HepG2 (cell line): ENCODE measurements around the gene IRX5. TPM values are rescaled to one million over a fixed set of nuclear protein-coding genes. Genes with fewer than 3 reads are reported as not detected.

Experiments
- ATAC-seq: fragments of 200-7000 bp; cut with Tn5 transposase; 3 replicates; pipeline ENCODE4 v1.9.1; 2020; ENCODE audit warnings: mild to moderate bottlenecking, moderate library complexity
- BruUV-seq: library from RNA; stranded (reverse); fragments of 400-500 nt; replicated peaks from 2 replicates; lab custom pipeline; 2021; lab: Mats Ljungman, UMichigan
- CTCF ChIA-PET: fragments of 300-600 bp; formaldehyde crosslinking; extraction: SDS; loops from one replicate; lab custom pipeline; 2021; ENCODE audit warnings: low total read pairs, inconsistent platforms, low intra/inter-chr PET ratio; lab: Yijun Ruan, JAX
- POLR2A ChIA-PET: fragments of 350-600 bp; sonication (Branson Sonifier 250); formaldehyde crosslinking; loops from one replicate; lab custom pipeline; 2020; ENCODE audit warnings: antibody characterized with exemption, inconsistent platforms; lab: Yijun Ruan, JAX
- DNase-seq: peaks from one replicate; pipeline ENCODE4 v3.0.0-alpha.2; 2015; ENCODE audit warnings: low spot score
- FAIRE-seq: peaks from 3 replicates; lab custom pipeline; 2011; peaks lifted over from hg19 to GRCh38; lab: Jason Lieb, UNC
- H2AFZ ChIP-seq: one replicate; pipeline ENCODE4 v1.6.1; 2011; ENCODE audit warnings: low read length, inconsistent platforms
- H3K27ac ChIP-seq: fragments of 300-600 bp; 3 replicates; pipeline ENCODE4 v1.8.0; 2011; ENCODE audit warnings: mixed run types, mild to moderate bottlenecking, mixed read lengths, low read length, inconsistent platforms; ENCODE audit not compliant: insufficient read depth; ENCODE audit errors: extremely low read length
- H3K27me3 ChIP-seq, 2 experiments: fragments of 200-600 bp in 1 of 2; 2 replicates in 1 of 2; 3 replicates in 1 of 2; pipeline versions ENCODE4 v1.6.0 to v1.8.0; 2011; ENCODE audit warnings: low read length in 2 of 2, mild to moderate bottlenecking in 2 of 2, moderate library complexity in 2 of 2, inconsistent platforms in 1 of 2; ENCODE audit not compliant: insufficient read depth in 2 of 2, control insufficient read depth in 1 of 2
- H3K36me3 ChIP-seq, 2 experiments: fragments of 200-600 bp in 1 of 2; replicated peaks in 1 of 2; 2 replicates in 1 of 2; 3 replicates in 1 of 2; pipeline versions ENCODE4 v1.5.1 to v1.8.0; 2011; ENCODE audit warnings: low read length in 2 of 2, inconsistent platforms in 1 of 2; ENCODE audit not compliant: insufficient read depth in 2 of 2, control insufficient read depth in 1 of 2
- H3K4me1 ChIP-seq: 2 replicates; pipeline ENCODE4 v1.5.1; 2012; ENCODE audit warnings: low read length, inconsistent platforms; ENCODE audit not compliant: insufficient read depth
- H3K4me2 ChIP-seq: 2 replicates; pipeline ENCODE4 v1.6.0; 2011; ENCODE audit warnings: low read depth, low read length, inconsistent platforms
- H3K4me3 ChIP-seq, 3 experiments: fragments of 200-600 bp in 1 of 3; sonication (generic), shearing (Covaris generic) in 1 of 3; replicated peaks in 1 of 3; 2 replicates each; pipeline ENCODE4 v1.5.1; 2011 to 2016; ENCODE audit warnings: low read length in 3 of 3, inconsistent platforms in 2 of 3, low read depth in 2 of 3, mild to moderate bottlenecking in 2 of 3, control low read depth in 1 of 3, mixed read lengths in 1 of 3; ENCODE audit not compliant: insufficient read depth in 1 of 3
- H3K79me2 ChIP-seq: one replicate; pipeline ENCODE4 v1.6.1; 2011; ENCODE audit warnings: low read length, inconsistent platforms; ENCODE audit not compliant: insufficient read depth
- H3K9ac ChIP-seq: 2 replicates; pipeline ENCODE4 v1.6.0; 2011; ENCODE audit warnings: mild to moderate bottlenecking, low read depth, low read length, inconsistent platforms; ENCODE audit not compliant: insufficient read depth
- H3K9me3 ChIP-seq: 2 replicates; pipeline ENCODE4 v1.5.1; 2012; ENCODE audit warnings: mild to moderate bottlenecking, low read length
- H4K20me1 ChIP-seq: 2 replicates; pipeline ENCODE4 v1.6.0; 2011; ENCODE audit warnings: inconsistent platforms, mild to moderate bottlenecking, low read length, moderate library complexity; ENCODE audit not compliant: insufficient read depth
- BCL6 ChIP-seq: IDR thresholded peaks from 2 replicates; pipeline ENCODE4 v1.6.1; 2016; ENCODE audit warnings: missing genetic modification reagents, missing compliant biosample characterization
- CC2D1A ChIP-seq: sonication (generic); formaldehyde crosslinking; IDR thresholded peaks from 2 replicates; pipeline ENCODE4 v1.8.1; 2023; ENCODE audit warnings: mild to moderate bottlenecking, missing genetic modification reagents
- PCBP1 ChIP-seq: fragments of 200-400 bp; formaldehyde crosslinking; IDR thresholded peaks from 2 replicates; pipeline ENCODE4 v1.6.1; 2017; ENCODE audit warnings: mild to moderate bottlenecking, low read depth, low read length, borderline replicate concordance
- STAG1 ChIP-seq: sonication (generic); formaldehyde crosslinking; IDR thresholded peaks from 2 replicates; pipeline ENCODE4 v1.4.0; 2020; ENCODE audit warnings: missing genetic modification reagents
- ZNF317 ChIP-seq: sonication (generic); formaldehyde crosslinking; IDR thresholded peaks from 2 replicates; pipeline ENCODE4 v1.5.0; 2020; ENCODE audit warnings: mild to moderate bottlenecking, missing genetic modification reagents
- ZNF629 ChIP-seq: sonication (generic); formaldehyde crosslinking; conservative IDR thresholded peaks from 2 replicates; pipeline ENCODE4 v1.5.0; 2020; ENCODE audit warnings: missing genetic modification reagents
- WGBS: methylation state at CpG from one replicate; pipeline ENCODE4 v1.1.6; 2017; ENCODE audit warnings: low lambda C conversion rate; 5-methylcytosine and 5-hydroxymethylcytosine counted together
- in situ Hi-C: cut with HindIII; loops from 2 replicates; pipeline ENCODE4 v1.10.0; 2017; ENCODE audit warnings: low pct_unique_long_range_greater_than_20kb; ENCODE audit not compliant: extremely low pct_ligation_motif_present
- intact Hi-C: fragments of 100-400 bp; cut with micrococcal nuclease; formaldehyde crosslinking; loops from one replicate; pipeline ENCODE4 v1.10.0; 2022; ENCODE audit not compliant: unreplicated experiment
- polyA plus RNA-seq, 8 experiments: library from polyadenylated mRNA; depleted of rRNA in 3 of 8; stranded (reverse) in 7 of 8; unstranded in 1 of 8; fragments of >200 nt; fragmentation: Illumina TruSeq in 4 of 8; extraction: Trizol in 4 of 8; gene quantifications; 2 replicates each; pipeline versions ENCODE4 v1.2.1 to v1.2.3, GENCODE V29; 2011 to 2016; ENCODE audit warnings: low read depth in 4 of 8, missing spikeins in 1 of 8, mixed read lengths in 1 of 8; ENCODE audit not compliant: insufficient read depth in 1 of 8
- total RNA-seq, 5 experiments: library from RNA; depleted of rRNA; stranded (reverse); fragments of >200 nt; fragmentation: Illumina TruSeq; extraction: Trizol; gene quantifications; 2 replicates each; pipeline ENCODE4 v1.2.3, GENCODE V29; 2016; ENCODE audit warnings: low read depth in 1 of 5
- TF ChIP-seq, protein P1 (sequence below): sonication (generic); formaldehyde crosslinking; IDR thresholded peaks from 2 replicates; pipeline ENCODE4 v1.5.0; 2020; ENCODE audit warnings: mild to moderate bottlenecking, missing genetic modification reagents, moderate library complexity

The IRX5 gene
- total and polyA plus RNA-seq, 2 of the 13 experiments (the other 11 are each of a cell fraction or from before 2014, with no cell fraction given) = not detected

DNA sequence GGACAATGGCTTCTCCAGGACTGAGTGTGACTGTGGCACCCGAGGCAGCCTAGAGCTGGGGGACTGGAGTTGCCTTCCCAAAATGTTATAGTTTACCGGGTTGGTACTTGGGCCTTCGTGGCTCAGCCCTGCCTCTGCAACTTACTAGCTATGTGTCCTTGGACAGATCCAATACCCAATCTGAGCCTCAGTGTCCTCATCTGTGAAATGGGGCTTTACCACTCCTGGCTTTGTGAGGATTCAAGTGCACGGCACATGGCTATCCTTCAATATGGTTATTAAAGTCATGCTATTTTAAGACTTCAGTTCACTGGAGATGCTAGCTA is 9.6 kb downstream of the IRX5 start:
- Histone ChIP-seq H3K27me3 (peaks cover 12 to 67% of the 10 kb centered on the region in 2 experiments), H3K9ac (no peak overlapping the region), H4K20me1 (no peaks in the 10 kb centered on the region), H3K36me3 (no peaks in the 10 kb centered on the region), H3K4me3 (no peak overlapping the region), H2AFZ (no peak overlapping the region), H3K79me2 (no peaks in the 10 kb centered on the region), H3K9me3 (no peaks in the 10 kb centered on the region), H3K27ac (no peak overlapping the region), H3K4me2 (no peak overlapping the region), H3K4me1 (no peaks in the 10 kb centered on the region)
- intact Hi-C loops = no loop called here
- ChIA-PET POLR2A (no interaction called here), CTCF (no interaction called here)
- no peak for DNase-seq
- ATAC-seq = no peak
- BruUV-seq = no TSS peak
- 27% methylated on average over 3 of the region's 4 CpGs for WGBS
- TF ChIP-seq ZNF629 (CRISPR knock-in tag) = peak; percentile 88
- TF ChIP-seq BCL6 (CRISPR knock-in tag) = no peak
- no peak for FAIRE-seq
- in situ Hi-C loops = no loop called here

DNA sequence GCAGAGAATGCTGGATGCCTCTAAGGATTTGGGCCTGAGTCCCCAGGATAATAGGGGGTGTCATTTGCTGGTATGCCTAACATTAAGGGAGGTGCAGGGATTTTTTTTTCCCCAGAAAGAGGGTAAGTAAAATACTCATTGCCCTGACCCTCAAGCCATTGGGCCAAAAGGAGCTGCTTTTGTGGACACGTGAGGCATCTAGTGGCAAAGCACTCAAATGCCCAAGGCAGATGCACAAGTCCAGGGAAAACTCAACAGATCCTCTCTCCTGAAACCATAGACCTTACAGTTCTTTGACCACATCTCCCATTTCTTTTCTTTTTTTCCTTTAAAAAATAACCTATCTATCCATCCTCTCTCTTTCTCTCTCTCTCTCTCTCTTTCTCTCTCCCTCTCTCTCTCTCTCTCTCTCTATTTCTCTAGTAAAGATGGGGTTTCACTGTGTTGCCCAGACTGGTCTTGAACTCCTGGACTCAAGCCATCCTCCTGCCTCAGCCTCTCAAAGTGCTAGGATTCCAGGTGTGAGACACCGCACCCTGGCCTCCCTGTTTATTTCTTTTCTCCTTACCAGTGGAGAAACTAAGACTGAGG is 11.8 kb downstream of the IRX5 start:
- DNase-seq (no peak), ATAC-seq (no peak)
- no peaks in the 10 kb centered on the region for H4K20me1 ChIP-seq
- no peak overlapping the region for H3K27ac ChIP-seq
- H3K4me3 ChIP-seq = no peak overlapping the region
- in situ Hi-C loops = no loop called here
- 0% methylated on average over 2 of the region's 2 CpGs for WGBS
- no peaks in the 10 kb centered on the region for H3K79me2 ChIP-seq
- H3K9me3 ChIP-seq = no peaks in the 10 kb centered on the region
- intact Hi-C loops = no loop called here
- ChIA-PET POLR2A (no interaction called here), CTCF (no interaction called here)
- H3K4me2 ChIP-seq = no peak overlapping the region
- H3K36me3 ChIP-seq = no peaks in the 10 kb centered on the region
- H2AFZ ChIP-seq = no peak overlapping the region
- no peak overlapping the region for H3K9ac ChIP-seq
- TF ChIP-seq CC2D1A (CRISPR knock-in tag) (no peak), ZNF317 (CRISPR knock-in tag) (no peak), STAG1 (CRISPR knock-in tag) (peak; percentile 44), PCBP1 (no peak)
- TF ChIP-seq, protein P1, sequence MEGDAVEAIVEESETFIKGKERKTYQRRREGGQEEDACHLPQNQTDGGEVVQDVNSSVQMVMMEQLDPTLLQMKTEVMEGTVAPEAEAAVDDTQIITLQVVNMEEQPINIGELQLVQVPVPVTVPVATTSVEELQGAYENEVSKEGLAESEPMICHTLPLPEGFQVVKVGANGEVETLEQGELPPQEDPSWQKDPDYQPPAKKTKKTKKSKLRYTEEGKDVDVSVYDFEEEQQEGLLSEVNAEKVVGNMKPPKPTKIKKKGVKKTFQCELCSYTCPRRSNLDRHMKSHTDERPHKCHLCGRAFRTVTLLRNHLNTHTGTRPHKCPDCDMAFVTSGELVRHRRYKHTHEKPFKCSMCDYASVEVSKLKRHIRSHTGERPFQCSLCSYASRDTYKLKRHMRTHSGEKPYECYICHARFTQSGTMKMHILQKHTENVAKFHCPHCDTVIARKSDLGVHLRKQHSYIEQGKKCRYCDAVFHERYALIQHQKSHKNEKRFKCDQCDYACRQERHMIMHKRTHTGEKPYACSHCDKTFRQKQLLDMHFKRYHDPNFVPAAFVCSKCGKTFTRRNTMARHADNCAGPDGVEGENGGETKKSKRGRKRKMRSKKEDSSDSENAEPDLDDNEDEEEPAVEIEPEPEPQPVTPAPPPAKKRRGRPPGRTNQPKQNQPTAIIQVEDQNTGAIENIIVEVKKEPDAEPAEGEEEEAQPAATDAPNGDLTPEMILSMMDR = peak; percentile 38
- TF ChIP-seq, all 625 proteins: peak for 2
- FAIRE-seq = no peak
- BruUV-seq = no TSS peak
- Histone ChIP-seq H3K27me3 (peaks cover 8 to 45% of the 10 kb centered on the region in 2 experiments), H3K4me1 (no peaks in the 10 kb centered on the region)
